D721Med (cell line): ENCODE measurements around the gene DCAF6.

Experiments used
- DNase-seq: peaks from one replicate; pipeline ENCODE4 v3.0.0; 2011; ENCODE audit warnings: low spot score; ENCODE audit not compliant: insufficient read length
- FAIRE-seq: peaks from 2 replicates; lab custom pipeline; 2011; peaks lifted over from hg19 to GRCh38; lab: Jason Lieb, UNC
- CTCF ChIP-seq: IDR thresholded peaks from 2 replicates; pipeline ENCODE4 v1.5.1; 2012; ENCODE audit warnings: mild to moderate bottlenecking, control low read depth; ENCODE audit not compliant: insufficient read depth; ENCODE audit errors: missing control alignments

Gene DCAF6

GRCh38 chr1:168125051-168125450, 188.6 kb downstream of the DCAF6 start:
- no peak for DNase-seq
- FAIRE-seq: no peak
- no peak for TF ChIP-seq CTCF
